Stimulated activated CD4-positive, alpha-beta T cell treated with anti-CD3 and anti-CD28 coated beads, Interleukin-4, amount 100 ng/mL, for 24 hours (primary cell): ENCODE results near the gene ITK.
A peak's percentile ranks its signal among the peaks of the same experiment; 100 is the strongest.
"Not testable (repeated sequence)": the region's sequence is repeated elsewhere in the genome, so short reads cannot be mapped to it uniquely, and the experiment has no call there.

ENCODE experiments used
- DNase-seq: peaks from one replicate; pipeline ENCODE4 v3.0.0-alpha.2; 2020

The ITK gene

DNA sequence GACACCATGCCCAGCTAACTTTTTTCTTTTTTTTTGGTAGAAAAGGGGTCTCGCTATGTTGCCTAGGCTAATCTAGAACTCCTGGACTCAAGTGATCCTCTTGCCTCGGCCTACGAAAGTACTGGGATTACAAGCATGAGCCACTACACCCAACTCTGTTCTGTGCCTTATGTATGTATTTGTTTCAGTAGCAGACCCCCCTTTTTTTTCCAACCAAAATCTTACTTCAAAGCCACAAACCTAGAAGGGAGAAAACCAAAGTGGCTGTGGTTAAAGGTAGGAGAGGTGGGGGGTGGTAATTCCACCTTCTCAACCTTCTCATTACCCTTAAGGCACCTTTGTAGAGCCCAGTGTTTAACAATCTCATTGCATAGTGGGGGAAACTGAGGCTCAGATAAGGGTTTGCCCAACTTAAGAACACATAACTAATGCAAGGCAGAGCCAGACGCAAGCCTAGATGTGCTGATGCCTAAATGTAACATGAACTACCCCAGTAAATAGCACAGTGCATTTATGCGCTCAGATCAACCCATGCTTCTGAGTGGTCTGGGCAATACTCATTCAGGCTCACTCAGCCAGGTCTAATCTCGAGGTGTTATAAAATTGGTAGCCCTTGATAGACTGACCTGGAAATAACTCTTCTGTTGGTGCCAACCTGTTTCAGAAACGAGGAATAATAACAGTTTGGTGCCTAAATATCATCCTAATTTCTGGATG lies 33.0 kb downstream of the ITK start:
- no peak for DNase-seq

DNA sequence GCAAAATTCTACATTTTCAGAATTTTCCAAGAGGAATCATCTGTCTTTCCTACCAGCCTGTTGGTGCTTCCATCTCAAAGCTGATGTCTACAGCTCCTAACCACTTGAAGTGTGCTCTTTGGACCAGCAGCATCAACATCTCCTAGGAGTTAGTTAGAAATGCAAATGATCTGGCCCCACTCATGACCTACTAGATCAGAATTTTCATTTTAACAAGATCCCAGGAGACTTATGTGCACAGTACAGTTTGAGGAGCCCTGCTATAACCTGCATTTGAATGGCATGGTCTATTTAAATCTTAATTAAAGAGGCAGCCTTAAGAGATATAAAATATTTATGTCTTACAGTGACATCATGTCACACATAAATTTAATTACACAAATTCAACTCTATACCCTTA lies 33.8 kb downstream of the ITK start:
- no peak for DNase-seq

DNA sequence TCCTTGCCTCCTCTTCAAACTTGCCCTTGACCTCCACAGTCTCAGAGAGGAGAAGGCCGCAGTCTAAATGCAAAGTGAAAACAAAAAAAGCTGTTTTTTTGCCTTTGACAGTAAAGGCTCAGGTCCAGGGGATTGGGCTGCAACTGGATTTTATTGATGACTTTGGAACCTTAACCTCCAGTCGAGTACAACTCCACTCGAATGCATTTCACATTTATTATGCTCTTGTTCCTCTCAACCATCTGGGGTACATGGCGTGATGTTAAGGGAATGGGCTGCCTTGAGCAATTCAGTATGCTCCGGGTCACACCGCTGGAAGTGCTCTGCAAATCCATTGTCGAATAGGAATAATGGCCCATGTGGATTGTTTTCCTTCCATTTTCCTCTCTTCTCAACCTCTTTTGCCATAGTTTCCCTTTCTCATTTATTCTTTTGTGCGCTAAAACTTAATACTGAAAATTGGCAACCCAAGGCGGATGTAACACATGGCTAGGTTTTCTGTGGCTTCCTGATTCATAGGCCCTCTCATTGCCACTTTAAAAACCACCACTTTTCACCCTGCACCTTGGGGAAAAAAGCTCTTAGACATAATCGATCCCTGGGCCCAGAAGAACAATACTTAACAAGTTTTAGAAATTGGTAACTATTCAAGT lies 34.3 kb downstream of the ITK start:
- no peak for DNase-seq

DNA sequence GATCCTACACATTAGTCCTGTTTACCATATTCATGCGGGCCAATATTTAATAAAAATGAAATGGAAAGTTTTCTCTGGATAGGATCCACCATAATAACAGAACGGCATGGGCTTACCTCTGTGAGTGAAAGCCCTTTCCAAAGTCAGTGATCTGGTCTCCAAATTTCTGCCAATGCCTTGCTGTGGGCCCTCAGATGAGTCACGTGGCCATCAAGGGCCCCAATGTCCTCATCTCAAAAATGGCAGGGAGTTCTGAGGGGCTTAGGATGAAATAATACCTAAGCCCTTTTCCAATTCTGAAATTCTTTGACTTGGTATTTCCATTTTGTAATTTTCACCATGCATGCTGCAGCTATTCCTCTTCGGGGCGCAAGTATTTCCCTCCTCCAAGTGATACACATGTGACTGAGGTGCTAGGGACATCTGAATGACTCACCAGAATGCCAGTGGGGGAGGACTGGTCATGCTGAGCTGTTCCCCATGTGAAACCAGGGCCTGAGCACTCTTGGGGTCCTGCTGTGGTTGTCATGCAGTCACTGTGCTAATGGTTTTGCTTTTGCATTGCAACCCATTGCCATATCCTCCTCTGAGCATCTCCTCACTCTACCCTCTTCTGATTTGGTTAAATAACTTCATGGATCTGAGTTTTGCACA lies 35.0 kb downstream of the ITK start:
- DNase-seq, result peak; percentile 52

DNA sequence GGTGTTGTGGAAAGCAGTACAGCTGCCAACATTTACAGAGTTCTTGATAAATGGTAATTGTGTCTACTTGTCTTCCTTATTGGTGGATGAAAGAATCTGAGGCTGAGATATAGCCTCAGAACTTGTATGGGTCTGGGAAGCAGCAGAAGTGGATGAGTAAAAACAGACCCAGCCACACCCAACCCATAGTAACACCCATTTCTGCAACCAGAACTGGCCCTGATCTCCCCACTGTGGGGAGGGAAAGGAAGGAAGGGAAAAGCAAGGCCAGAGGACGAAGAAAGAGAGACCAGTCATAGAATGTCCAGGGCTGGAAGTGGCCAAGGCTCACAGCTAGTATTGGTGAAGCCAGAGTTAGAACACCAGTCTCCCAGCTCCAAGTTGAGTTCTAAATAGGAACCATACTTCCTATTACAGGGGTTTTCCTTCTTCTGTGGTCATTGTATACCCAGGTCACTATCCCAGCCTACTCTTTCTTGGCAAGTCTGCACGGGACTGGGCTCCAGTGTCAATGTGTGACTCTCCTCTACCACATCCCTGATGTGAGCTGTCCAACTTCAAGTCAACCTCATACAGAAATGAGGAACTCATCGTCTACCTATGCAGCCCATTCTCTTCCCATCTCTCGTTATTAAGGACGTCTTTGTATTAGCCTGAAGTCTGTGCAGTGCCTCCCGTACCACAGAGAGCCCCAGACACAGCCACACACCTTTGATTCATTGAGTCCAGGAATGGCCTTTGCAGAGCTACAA lies 35.9 kb downstream of the ITK start:
- DNase-seq, result no peak

DNA sequence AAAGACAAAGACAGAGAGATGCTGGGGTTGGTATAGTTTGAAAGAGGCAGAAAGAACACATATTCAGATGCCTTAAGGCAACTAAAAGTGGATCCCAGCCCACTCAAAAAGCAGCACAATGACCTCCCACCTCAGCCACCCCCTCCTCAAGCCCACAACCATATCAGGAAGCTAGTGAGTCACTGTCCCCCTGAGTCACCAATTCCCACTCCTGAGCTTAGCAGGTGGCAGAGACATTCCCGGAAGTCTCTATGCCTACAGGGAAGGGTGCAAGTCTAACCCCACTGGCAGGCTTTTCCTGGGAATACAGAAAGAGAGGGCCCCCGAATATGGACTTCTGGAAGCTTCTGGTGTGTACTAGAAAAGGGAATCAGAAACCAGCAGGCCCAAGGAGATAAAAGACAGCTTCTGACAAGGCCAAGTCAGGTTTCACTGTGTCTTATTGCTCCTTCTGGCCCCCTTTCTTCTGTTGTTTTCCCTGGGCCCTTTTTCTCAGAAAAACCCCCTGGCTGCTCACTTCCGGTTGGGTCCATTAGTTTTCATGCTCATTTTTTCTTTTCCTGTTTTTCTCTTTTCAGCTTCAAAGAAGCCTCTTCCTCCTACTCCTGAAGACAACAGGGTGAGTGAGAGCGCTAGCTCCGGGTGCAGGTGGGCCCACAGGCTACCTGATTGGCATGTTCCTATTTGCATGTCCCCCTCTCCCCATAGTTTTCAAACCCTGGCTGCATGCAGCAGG lies 36.8 kb downstream of the ITK start:
- peak; percentile 73 for DNase-seq

DNA sequence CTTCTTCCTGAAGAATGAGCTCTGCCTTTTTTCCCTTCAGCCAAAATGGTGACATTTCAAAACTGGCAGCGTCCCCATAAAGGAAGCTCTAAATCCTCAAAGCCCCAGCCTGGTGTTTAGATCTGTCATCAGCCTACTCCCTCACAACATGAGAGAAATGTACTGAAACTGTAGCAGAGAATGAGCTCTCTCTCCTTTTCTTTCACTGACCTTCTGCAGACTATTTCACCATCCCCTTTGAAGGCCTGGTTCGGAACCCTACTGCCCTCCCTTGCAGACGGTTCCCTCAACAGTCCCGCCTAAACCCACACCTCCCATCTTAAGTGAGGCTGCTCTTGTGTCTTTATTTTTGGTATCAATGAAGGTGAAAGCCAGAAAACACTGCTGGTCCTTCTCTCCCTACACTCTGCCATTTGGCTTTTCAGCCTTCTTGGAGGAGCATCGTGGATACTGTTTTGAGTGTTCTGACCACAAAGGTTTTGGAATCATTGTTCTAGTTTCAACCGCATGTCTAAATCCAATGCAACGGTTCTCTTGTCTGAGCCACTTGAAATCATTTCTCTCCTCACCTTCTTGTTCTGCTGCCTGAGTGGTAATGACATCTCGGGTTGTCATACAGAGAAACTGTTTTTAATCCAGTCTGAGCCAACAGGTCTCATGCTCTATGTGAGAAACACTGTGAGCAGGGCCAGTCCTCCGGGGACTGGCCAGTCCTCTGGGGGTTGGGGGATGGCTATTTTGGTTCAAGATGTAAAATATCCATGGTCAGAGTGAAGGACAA lies 39.0 kb downstream of the ITK start:
- peak; percentile 56 for DNase-seq

DNA sequence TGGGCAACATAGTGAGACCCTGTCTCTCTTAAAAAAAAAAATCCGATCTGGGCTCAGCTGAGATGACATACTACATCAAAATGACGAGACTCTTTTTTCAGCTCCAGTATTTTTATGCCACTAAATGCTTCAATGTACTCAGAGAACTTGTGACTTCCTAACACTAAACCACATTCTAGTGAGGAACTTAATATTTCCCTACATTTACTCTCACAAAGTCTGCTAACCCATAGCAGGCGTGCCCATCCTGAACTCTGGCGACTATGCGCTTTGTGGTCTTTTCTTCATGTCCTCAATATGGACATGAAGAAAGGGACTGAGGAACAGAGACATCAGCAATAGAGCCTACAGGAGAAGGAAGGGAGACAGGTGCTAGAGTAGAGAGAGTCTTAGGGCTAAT lies 41.3 kb downstream of the ITK start:
- no peak for DNase-seq

DNA sequence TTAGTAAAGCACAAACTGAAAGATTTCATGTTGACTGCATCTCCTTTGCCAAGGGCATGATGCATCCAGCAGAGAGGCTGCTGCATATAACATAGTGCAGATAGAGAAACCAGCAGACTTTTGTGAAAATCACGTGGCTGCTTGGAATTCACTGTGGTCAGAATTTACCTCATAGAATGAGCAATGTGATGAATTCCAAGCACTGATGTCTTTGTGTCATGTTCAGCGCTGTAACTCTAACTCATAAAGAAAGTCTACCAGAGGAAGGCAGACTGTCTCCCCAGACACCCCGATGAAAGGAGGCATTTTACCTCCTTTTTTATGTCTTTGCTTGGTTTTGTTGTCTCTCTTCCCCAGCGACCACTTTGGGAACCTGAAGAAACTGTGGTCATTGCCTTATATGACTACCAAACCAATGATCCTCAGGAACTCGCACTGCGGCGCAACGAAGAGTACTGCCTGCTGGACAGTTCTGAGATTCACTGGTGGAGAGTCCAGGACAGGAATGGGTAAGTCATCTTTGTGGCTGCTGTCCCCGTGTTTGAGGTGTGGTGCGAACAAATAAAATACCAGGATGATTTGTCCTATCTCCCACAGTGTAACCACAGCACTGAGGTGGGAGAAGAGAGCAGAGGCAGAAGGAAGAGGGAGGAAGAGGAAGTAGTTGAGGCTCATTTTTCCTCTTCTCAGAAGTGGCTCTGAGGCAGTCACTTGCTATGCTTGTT lies 42.0 kb downstream of the ITK start:
- peak; percentile 84 for DNase-seq

DNA sequence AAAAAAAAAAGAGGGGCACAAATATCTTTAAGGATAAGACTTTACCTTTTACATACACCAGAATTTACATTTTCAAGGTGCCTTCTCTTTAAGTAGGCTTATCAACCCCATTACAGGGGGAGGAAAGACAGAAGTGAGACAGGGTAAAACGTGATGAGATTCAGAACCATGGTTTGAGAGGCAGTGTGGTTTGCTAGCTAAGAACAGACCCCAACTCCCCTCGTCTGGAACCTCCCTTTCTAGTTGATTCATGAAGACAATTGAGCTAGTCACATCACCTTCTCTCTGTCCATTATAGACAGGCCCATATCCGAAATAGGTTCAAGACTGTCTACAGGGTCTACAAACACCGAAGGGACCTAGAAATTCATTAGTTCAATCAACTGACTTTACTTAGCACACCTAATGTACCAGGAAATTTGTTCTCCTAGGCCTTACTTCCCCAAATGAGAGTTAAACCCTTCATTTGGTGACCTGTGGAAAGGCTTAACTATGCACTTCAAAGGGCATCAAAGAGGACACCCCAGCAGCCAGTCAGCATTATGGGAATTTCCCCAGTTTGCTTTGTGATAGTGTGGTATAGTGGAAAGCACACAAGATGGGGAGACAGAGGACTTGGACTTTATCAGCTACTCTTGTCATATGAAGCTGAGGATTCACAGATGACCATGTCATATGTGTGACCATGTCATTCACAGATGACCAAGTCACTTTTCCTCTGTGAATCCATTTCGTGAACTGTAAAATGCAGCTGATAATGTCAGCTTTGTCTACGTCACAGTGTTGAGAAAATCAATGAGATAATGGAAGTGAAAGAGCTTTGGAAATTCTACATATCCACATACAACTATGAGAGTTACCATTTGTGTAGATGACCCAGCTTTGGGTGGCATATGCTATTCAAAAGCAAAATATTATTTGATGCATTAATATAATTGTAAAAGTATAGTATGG lies 45.1 kb downstream of the ITK start:
- DNase-seq, result peak; percentile 39

DNA sequence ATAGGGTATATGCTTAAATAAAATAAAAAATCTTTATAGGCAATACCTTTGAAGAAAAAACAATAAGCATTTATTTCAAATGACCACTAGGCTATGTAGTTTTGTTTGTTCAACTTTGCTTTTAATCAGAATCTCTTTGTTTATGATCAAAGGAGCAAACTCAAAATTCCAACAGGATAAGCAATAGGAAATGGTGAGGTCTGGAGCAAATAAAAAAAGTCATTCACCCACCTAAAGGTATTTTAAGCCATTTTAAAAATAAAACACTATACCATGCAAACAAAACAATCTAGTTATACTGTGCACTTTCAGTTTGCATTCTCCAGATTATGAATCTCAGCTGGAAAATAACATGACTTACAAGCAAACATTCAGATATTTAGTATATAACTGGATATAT lies 50.0 kb downstream of the ITK start:
- DNase-seq, result no peak

DNA sequence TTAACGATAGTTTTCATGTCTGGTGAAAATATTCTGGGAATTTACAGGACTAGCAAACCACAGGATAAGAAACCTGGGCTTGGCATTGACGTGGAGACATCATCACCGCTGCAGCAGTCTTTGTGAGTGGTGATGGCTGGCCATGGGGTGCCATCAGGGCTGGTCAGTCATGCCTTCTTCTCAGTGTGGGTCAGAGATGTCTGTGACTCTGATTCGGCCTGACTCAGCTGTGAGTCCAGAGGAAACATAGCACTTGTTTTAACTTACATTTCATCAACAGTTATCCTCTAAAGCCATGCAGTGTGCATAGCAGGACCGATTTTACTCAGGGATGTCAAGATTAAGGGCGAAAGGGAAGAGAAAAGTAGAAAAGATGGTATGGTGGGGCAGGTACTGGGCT lies 52.1 kb downstream of the ITK start:
- DNase-seq, result no peak

DNA sequence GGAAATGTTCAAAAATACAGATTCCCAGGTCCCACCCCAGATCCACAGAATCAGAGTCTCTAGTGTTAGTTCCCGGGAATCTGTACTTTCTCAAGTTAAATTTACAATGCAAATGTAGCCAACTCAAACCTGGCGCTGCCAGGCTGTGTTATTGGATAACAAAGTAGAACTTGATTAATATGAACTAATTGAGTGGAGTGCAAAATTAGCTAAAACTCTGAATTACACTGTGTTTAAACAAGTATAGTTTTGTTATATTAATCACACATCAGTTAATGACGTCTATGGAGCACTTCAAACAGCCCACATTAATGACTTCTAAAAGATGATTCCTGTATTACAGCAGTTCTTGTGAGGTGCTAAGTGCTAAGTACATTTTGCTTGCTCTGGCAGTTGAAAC lies 52.9 kb downstream of the ITK start:
- DNase-seq, result no peak

DNA sequence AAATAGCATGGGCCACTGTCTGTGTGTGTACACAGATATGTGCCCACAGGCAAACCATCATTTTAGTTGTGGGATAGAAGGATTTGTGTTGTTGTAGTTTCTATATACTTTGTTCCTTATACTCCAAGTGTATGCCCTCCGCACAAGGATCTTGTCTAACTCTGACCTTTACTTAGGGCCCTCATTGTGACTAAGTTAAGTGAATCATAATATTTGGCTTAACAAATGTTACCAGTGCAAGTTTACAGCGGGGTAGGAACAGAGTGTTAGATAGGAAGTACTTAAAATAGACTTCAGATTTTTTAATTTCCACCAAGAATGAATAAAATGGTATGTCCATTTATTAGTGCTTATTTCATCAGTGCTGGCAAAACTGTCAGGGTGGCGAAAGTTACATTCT lies 55.8 kb downstream of the ITK start:
- DNase-seq, result no peak

DNA sequence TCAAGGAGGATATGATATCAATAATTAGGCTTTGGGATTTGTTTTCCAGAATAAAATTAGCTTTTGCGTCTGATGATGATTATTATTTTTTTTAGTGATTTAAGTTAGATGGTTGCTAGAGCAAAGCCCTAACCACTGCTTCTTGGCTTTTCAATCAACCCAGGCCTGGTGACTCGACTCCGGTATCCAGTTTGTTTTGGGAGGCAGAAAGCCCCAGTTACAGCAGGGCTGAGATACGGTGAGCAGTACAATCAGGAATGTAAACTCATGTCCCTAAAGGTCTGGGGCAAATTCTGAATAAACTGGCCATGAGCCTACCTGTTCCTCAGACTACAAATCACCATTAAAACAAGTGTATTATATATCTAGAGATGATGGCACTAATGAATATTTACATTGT lies 60.8 kb downstream of the ITK start:
- no peak for DNase-seq

DNA sequence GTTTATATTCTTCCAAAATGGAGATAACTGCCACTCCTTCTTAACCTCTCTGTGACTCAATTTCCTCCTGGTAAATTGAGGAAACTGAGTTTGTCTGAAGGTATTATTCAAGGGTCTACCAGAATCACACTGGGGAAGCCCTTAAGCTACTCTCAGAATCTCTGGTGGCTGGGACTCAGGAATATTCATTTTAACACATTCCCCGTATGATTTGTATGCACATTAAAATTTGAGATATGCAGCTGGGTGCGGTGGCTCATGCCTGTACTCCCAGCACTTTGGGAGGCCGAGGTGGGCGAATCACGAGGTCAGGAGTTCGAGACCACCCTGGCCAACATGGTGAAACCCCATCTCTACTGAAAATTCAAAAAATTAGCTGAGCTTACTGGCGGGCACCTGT lies 64.1 kb downstream of the ITK start:
- DNase-seq, result not testable (repeated sequence)

DNA sequence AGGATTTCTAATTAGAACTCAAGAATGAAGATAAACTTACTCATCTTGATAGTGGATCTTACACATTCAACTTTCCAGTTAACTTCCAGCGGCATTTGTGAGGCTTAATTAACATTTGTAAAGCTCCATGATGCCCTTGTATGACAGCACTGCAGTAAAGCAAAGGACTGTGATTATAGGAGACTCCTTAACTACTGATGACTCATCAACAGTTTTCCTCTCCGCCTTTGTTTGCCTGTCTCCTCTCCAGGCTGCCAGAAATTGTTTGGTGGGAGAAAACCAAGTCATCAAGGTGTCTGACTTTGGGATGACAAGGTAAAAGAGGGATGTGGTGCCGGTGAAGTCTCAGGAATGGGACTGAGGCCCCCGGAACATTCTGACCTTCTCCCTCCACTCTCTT lies 64.8 kb downstream of the ITK start:
- no peak for DNase-seq

DNA sequence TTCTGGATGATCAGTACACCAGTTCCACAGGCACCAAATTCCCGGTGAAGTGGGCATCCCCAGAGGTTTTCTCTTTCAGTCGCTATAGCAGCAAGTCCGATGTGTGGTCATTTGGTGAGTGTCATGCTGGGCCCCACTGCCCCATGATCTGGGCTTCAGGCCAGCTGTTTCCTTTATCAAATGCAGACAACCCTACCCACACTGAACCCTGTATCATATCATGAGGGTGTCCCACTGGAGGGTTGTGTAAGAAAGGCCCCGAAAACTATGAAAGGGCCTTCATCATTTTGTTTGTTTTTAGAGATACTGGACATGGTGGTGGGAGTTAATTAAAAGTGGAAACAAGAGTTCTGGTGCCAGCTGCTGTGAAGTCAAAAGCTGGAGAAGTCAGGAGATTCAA lies 65.2 kb downstream of the ITK start:
- no peak for DNase-seq

DNA sequence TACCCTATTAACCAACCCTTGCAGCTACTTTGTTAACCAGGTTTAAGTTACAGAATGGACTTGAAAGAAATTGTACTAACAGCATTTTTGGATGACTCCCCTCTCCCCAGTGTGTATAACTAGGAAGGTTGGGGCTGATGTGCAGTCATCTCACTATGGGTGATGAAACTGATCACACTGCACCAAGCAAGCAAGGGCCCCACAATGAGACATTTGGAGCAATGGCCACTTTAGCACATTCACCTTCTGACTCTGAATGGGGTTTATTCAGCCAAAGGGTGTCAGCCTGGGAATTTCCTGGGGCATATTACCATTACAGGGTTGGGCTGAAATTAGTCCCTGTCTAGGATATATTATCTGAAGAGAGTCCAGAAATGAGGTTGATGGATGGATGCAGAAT lies 66.6 kb downstream of the ITK start:
- peak; percentile 59 for DNase-seq

DNA sequence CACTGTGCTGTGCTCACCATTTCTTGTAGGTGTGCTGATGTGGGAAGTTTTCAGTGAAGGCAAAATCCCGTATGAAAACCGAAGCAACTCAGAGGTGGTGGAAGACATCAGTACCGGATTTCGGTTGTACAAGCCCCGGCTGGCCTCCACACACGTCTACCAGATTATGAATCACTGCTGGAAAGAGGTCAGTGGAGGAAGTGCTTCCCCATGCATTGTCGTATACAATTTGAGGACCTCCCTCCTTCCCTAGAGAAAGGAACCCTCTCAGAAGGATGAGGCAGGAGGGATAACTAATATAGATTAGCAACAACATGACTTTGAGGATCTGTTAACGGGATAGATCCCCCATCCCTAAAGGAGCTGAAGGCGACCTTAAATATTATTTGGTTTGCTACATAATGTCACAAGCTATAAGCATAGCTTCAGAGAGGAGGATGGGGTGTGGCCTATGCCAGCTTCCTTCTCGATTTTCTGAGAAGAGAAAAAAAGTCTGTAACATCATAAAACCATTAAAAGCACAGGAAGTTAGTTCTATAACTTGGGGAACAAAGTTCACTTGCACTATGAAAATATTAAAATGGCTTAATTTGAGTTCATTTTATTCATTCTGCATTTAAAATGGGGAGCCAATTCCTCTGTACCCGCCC lies 68.3 kb downstream of the ITK start:
- DNase-seq, result peak; percentile 47
